ENCODE measurements around the gene MCCC1.

Gene MCCC1

GRCh38 chr3:182965861-182966366 lies 133.4 kb downstream of the MCCC1 start:
- H3K4me3 Mint-ChIP-seq: peak overlapping the region in 1 of 2 donors; percentile 14
- H3K4me1 Mint-ChIP-seq: peaks cover 49% of the 10 kb centered on the region
- ATAC-seq (no peak), DNase-seq (no peak)
- no peak overlapping the region for H3K27ac Mint-ChIP-seq
- no peaks in the 10 kb centered on the region for H3K27me3 Mint-ChIP-seq
- H3K9me3 Mint-ChIP-seq: no peaks in the 10 kb centered on the region
